ENCODE data around the gene MTG2. TPM values are rescaled to one million over a fixed set of nuclear protein-coding genes. Genes with fewer than 3 reads are reported as not detected.

The MTG2 gene
- total and polyA plus RNA-seq, 9 donors, result 12.7 to 36.9 (median 33.3) TPM

DNA sequence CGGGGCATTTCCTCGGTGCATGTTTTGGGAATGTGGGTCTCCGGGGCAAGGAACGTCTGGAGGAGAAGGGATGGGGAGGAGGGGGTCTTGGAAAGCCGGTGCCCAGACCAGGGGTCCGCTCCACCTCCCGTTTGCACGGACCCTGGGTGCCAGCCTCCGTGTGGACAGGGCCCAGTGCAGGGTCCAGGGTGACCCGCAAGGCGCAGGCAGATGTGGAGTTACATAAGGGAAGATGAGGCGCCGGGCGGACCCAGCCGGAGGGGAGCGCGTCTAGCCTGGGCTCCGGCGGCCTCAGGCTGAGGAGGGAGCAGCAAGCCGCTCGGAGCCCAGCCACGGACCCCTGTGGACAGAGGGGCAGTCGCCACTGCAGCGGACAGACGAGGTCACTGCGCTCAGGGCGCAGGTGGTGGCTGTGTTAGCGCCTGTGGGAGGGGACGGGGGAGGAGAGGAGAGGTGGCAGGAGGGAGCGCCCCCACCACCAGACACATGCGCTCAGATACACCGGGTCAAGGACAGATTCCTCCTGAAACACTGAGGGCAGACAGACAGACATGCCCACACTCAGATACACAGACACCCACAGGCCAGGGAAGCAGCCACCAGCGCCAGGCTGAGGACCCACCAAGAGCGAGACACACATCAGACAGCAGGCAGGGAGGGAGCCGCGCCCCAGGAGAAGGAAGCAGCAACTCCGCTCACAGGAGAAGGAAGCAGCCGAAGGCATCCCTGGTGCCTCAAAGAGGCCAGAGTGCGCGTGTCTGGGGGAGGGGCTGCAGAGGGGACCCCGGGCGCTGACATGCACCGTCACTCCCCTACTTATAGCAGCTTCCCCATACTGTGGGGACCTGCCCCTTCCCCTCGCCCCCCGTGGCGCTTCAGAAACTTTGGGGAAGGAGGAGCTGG is 38.1 kb downstream of the MTG2 start:
- Histone ChIP-seq H3K9me3 (no peaks in the 10 kb centered on the region), H3K27me3 (peaks cover 2% of the 10 kb centered on the region), H3K4me3 (no peak overlapping the region), H3K36me3 (no peaks in the 10 kb centered on the region), H3K27ac (no peak overlapping the region), H3K4me1 (ENCODE audit: insufficient read depth) (peaks cover 10% of the 10 kb centered on the region)
- DNase-seq, result no peak
- intact Hi-C loops (cut with DNase I), result no loop called here
- TF ChIP-seq POLR2A (IDR thresholded peaks at IDR 0.05) (no peak), EP300 (IDR thresholded peaks at IDR 0.05) (no peak)
- 1 to 2% (median 1%) methylated on average over 41 to 46 of the region's 46 CpGs for WGBS, 3 donors

DNA sequence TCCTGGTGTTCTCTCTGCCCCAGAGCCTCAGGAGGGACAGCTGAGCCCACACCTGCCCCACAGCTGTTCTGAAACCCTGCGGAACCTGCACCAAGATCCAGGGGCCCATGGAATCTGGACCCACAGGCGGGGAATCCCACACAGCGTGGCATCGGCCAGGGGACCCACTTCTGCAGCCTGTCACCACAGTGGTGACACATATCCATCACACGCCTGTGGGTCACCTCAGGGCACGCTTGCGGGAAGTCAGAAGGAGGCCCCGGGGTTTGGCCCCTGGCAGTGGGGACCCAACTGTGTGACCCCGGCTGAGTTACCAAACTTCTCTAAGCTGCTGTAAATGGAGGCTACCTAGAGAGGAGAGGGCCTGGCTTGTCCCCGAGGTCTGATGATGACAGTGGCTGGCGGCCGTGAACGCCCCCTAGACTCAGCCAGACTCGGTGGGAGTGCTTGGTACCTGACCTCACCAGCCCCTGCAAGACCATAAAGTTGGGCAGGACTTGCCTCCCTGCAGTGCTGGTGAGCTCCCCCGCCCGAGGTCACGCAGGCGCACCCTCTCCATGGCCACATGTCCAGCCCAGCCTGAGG is 39.5 kb downstream of the MTG2 start:
- TF ChIP-seq POLR2A (IDR thresholded peaks at IDR 0.05) (no peak), EP300 (IDR thresholded peaks at IDR 0.05) (no peak)
- TF ChIP-seq, protein P1, sequence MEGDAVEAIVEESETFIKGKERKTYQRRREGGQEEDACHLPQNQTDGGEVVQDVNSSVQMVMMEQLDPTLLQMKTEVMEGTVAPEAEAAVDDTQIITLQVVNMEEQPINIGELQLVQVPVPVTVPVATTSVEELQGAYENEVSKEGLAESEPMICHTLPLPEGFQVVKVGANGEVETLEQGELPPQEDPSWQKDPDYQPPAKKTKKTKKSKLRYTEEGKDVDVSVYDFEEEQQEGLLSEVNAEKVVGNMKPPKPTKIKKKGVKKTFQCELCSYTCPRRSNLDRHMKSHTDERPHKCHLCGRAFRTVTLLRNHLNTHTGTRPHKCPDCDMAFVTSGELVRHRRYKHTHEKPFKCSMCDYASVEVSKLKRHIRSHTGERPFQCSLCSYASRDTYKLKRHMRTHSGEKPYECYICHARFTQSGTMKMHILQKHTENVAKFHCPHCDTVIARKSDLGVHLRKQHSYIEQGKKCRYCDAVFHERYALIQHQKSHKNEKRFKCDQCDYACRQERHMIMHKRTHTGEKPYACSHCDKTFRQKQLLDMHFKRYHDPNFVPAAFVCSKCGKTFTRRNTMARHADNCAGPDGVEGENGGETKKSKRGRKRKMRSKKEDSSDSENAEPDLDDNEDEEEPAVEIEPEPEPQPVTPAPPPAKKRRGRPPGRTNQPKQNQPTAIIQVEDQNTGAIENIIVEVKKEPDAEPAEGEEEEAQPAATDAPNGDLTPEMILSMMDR (IDR thresholded peaks at IDR 0.05), result no peak
- no peaks in the 10 kb centered on the region for H3K36me3 ChIP-seq
- peaks cover 2% of the 10 kb centered on the region for H3K27me3 ChIP-seq
- H3K27ac ChIP-seq, result no peak overlapping the region
- no peaks in the 10 kb centered on the region for H3K9me3 ChIP-seq
- peaks cover 10% of the 10 kb centered on the region for H3K4me1 ChIP-seq (ENCODE audit: insufficient read depth)
- intact Hi-C loops (cut with DNase I), result no loop called here
- no peak for DNase-seq
- H3K4me3 ChIP-seq, result no peak overlapping the region
- WGBS, 3 donors, result 78 to 83% (median 81%) methylated on average over 17 to 18 of the region's 18 CpGs

DNA sequence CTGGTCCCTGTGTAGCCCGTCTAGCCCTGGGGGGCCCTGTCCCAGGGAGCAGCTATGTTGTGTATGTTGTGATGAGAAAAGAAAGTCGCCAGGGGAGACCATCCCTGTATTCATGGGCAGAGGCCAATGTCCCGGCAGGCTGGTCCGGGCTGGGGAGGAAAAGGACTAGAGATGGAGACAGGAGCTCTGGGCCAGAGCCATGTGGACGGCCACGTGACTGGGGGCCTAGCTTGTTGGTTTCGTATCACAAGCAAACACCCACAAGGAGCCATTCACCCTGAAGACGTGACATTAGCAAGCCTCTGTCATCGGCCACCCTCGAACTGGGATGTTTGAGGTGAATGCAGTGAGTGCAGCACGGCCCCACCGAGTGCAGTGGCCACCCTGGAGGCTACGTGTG is 40.1 kb downstream of the MTG2 start:
- Histone ChIP-seq H3K36me3 (no peaks in the 10 kb centered on the region), H3K27me3 (peaks cover 2% of the 10 kb centered on the region), H3K9me3 (no peaks in the 10 kb centered on the region), H3K4me3 (no peak overlapping the region), H3K27ac (no peak overlapping the region), H3K4me1 (ENCODE audit: insufficient read depth) (peaks cover 10% of the 10 kb centered on the region)
- no peak for DNase-seq
- TF ChIP-seq EP300 (IDR thresholded peaks at IDR 0.05), result no peak
- TF ChIP-seq, protein P1 (IDR thresholded peaks at IDR 0.05), result no peak
- TF ChIP-seq POLR2A (IDR thresholded peaks at IDR 0.05), result no peak
- 65 to 69% (median 68%) methylated on average over 13 of the region's 13 CpGs for WGBS, 3 donors
- intact Hi-C loops (cut with DNase I), result no loop called here

DNA sequence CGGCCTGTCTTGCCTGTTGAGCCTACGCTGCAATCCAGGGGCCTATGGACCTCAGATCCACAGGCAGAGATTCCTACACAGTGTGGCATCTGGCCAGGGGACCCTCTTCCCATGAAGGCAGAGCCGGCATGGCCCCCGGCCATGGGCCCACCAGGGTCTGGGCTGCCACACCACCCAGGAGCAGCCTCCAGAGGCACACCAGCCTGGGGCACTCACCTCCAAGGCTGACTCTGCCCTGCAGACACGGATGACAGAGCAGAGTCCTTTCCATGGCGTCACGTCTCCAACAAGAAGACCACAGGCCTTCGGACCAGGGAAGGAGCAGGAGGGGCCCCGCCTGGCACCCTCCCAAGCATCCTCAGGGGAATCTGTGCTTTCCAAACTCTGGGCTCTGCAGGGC is 40.7 kb downstream of the MTG2 start:
- WGBS, 3 donors, result 76 to 83% (median 81%) methylated on average over 7 to 9 of the region's 9 CpGs
- peaks cover 2% of the 10 kb centered on the region for H3K27me3 ChIP-seq
- intact Hi-C loops (cut with DNase I), result no loop called here

More for the DNA sequence above, 40.7 kb downstream of the MTG2 start:
- Histone ChIP-seq H3K36me3 (no peaks in the 10 kb centered on the region), H3K4me1 (ENCODE audit: insufficient read depth) (peaks cover 10% of the 10 kb centered on the region), H3K9me3 (no peaks in the 10 kb centered on the region), H3K4me3 (no peak overlapping the region), H3K27ac (no peak overlapping the region)
- no peak for DNase-seq
- TF ChIP-seq, protein P1 (IDR thresholded peaks at IDR 0.05), result no peak
- TF ChIP-seq EP300 (IDR thresholded peaks at IDR 0.05), result no peak

Measured in ovary (tissue), 9 donors.